ENCODE measurements around the gene NR5A1. TPM values are rescaled to one million over a fixed set of nuclear protein-coding genes. Genes with fewer than 3 reads are reported as not detected.
A peak's percentile ranks its signal among the peaks of the same experiment; 100 is the strongest.

Gene NR5A1
- total and polyA plus RNA-seq, 11 donors = 0.04 to 0.14 TPM; not detected in 9

- Histone ChIP-seq H3K4me3 (peak overlapping the region in 2 of 12 donors; percentile 17 to 23), H3K9me3 (no peaks in the 10 kb centered on the region), H3K36me3 (no peaks in the 10 kb centered on the region), H3K4me1 (peaks cover 0 to 28% (median 3%) of the 10 kb centered on the region in 12 donors), H3K27me3 (peaks cover 6 to 48% (median 35%) of the 10 kb centered on the region in 9 donors), H3K27ac (no peak overlapping the region)
- ATAC-seq = no peak
- intact Hi-C loops (cut with DNase I) = no loop called here
- TF ChIP-seq CTCF (IDR thresholded peaks at IDR 0.05) (no peak), POLR2A (IDR thresholded peaks at IDR 0.05) (no peak)
- no peak for DNase-seq
- WGBS, 4 donors = 26 to 41% (median 27%) methylated on average over 19 to 35 of the region's 35 CpGs
Observed at GRCh38 chr9:124453586-124454191, 53.5 kb downstream of the NR5A1 start.

GRCh38 chr9:124452841-124453585, 54.2 kb downstream of the NR5A1 start:
- peak overlapping the region in 2 of 12 donors; percentile 17 to 23 for H3K4me3 ChIP-seq
- no peak overlapping the region for H3K27ac ChIP-seq
- no peaks in the 10 kb centered on the region for H3K9me3 ChIP-seq
- peaks cover 0 to 28% (median 4%) of the 10 kb centered on the region in 12 donors for H3K4me1 ChIP-seq
- no peak for TF ChIP-seq CTCF (IDR thresholded peaks at IDR 0.05)
- no peak for TF ChIP-seq POLR2A (IDR thresholded peaks at IDR 0.05)
- intact Hi-C loops (cut with DNase I) = no loop called here
- DNase-seq = no peak
- peaks cover 6 to 53% (median 35%) of the 10 kb centered on the region in 9 donors for H3K27me3 ChIP-seq
- WGBS, 4 donors = 27 to 44% (median 32%) methylated on average over 14 to 85 of the region's 85 CpGs
- no peak for ATAC-seq
- H3K36me3 ChIP-seq = no peaks in the 10 kb centered on the region

GRCh38 chr9:124452326-124452725, 54.9 kb downstream of the NR5A1 start:
- intact Hi-C loops (cut with DNase I) = no loop called here
- H3K4me1 ChIP-seq = peaks cover 0 to 28% (median 4%) of the 10 kb centered on the region in 12 donors
- H3K4me3 ChIP-seq = no peak overlapping the region
- H3K9me3 ChIP-seq = no peaks in the 10 kb centered on the region
- no peaks in the 10 kb centered on the region for H3K36me3 ChIP-seq
- TF ChIP-seq CTCF (IDR thresholded peaks at IDR 0.05) (no peak), POLR2A (IDR thresholded peaks at IDR 0.05) (no peak)
- DNase-seq (no peak), ATAC-seq (no peak)
- H3K27me3 ChIP-seq = peaks cover 6 to 55% (median 35%) of the 10 kb centered on the region in 9 donors
- WGBS, 4 donors = 78 to 85% (median 81%) methylated on average over 12 to 19 of the region's 19 CpGs
- H3K27ac ChIP-seq = no peak overlapping the region

DNA sequence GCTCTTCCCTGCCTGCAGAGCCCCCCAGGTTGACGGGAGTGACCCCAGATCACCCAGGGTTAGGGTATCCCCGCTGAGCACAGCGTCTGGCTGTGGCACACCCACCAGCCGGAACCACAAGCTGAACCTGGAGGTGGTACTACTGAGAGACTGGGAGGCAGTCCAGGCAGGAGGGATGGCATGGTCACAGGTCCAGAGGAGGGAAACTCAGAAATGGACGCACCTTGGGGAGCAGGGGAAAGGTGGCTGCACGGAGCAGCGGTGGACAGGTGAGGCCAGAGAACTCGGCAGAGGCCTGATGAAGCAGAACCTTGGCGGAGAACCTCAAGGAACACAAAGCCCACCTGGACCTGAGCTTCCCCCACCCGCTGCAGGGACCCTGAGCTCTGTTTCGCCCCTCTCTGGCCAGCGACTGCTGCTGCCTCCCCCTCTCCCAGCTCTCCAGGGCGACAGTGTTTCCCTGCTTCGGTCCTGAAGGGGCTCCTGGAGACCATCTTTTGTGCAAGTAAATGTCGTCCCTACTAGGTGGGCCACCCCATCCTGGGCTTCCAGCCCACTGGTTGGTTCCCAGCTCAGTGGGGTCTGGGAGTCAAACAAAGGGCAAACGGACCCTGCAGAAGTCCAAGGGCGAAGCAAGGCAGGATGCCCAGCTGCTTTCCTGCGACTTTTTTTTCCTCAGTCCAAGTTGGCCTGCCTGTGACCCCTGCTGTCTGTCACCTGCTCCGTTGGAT, 56.1 kb downstream of the NR5A1 start:
- H3K4me3 ChIP-seq = peak overlapping the region in 1 of 12 donors; percentile 16
- ATAC-seq = no peak
- H3K27me3 ChIP-seq = peaks cover 6 to 55% (median 35%) of the 10 kb centered on the region in 9 donors
- intact Hi-C loops (cut with DNase I) = no loop called here
- no peaks in the 10 kb centered on the region for H3K36me3 ChIP-seq
- 45 to 59% (median 47%) methylated on average over 19 of the region's 19 CpGs for WGBS, 4 donors
- H3K4me1 ChIP-seq = peaks cover 0 to 28% (median 4%) of the 10 kb centered on the region in 12 donors
- H3K27ac ChIP-seq = no peak overlapping the region
- TF ChIP-seq CTCF (IDR thresholded peaks at IDR 0.05) (no peak), POLR2A (IDR thresholded peaks at IDR 0.05) (no peak)
- H3K9me3 ChIP-seq = no peaks in the 10 kb centered on the region
- no peak for DNase-seq

All from heart left ventricle (tissue), 16 donors.